ENCODE results near the gene EYA2. TPM values are rescaled to one million over a fixed set of nuclear protein-coding genes. Genes with fewer than 3 reads are reported as not detected.

The EYA2 gene
- total and polyA plus RNA-seq, 2 experiments from 2014 or later: 0.18 TPM; not detected in 1

DNA sequence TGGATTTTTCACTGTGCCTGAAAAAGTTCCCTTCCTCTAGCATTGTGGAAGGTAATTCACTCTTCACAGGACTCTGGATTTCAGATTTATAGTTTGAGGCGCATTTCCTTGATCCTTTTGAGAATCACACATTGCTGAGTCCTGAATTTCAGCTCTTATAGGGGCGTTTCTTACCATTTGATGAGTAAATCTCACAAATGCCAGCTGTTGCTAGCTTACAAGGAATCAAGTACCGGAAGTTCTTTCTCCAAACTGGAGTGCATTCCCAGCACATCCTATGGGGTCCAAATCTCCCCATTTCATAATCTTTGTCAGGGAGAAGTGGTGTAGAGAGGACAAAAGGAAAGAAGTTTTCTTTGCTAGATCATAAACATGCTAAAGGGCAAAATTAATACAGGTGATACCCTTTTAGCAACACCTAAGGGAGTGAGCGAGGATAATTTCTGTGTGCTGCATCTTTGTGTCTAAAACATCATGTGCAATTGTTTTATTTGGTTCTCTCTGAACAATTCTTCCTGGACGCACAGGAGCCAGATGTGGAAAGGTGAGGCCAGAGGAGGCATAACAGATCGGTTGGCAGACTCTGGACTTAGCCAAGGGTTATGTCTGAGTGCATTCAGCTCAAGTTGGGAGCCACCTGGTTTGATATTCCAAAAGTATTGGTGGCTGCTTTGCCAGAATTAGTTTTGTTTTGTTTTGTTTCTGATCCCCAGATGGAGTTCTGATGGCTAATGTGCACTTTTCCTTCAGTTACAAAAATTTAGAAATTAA, 37.4 kb upstream of the EYA2 start:
- in situ Hi-C loops (cut with MboI): no loop called here
- Histone ChIP-seq H3K27ac (no peak overlapping the region), H4K20me1 (ENCODE audit: insufficient read depth) (no peaks in the 10 kb centered on the region), H3K27me3 (replicated peaks; ENCODE audit: insufficient read depth) (peaks cover 5% of the 10 kb centered on the region; the same call in 1 of the 2 replicates), H3K9me3 (ENCODE audit: low read depth) (no peaks in the 10 kb centered on the region), H3K4me1 (ENCODE audit: insufficient read depth) (no peaks in the 10 kb centered on the region), H3K9me2 (ENCODE audit: insufficient read depth) (no peaks in the 10 kb centered on the region), H3K79me2 (ENCODE audit: insufficient read depth) (no peaks in the 10 kb centered on the region), H2AFZ (peak overlapping the region; percentile 28; the same call in 1 of the 2 replicates), H3K4me3 (no peak overlapping the region), H3K9ac (no peak overlapping the region), H3K36me3 (ENCODE audit: low read depth) (no peaks in the 10 kb centered on the region), H3F3A (ENCODE audit: insufficient read depth) (no peaks in the 10 kb centered on the region), H3K4me2 (ENCODE audit: unreplicated experiment) (no peak overlapping the region)
- peak; percentile 33 for DNase-seq
- TF ChIP-seq EZH2 (IDR thresholded peaks at IDR 0.05; ENCODE audit: insufficient read depth, poor library complexity, severe bottlenecking) (no peak), EZH2phosphoT487 (IDR thresholded peaks at IDR 0.05; ENCODE audit: insufficient read depth, low read depth) (no peak)
- 22 to 24% methylated on average over 6 of the region's 6 CpGs for WGBS, 2 experiments (ENCODE audit: low coverage in 1 of 2, low lambda C conversion rate in 2 of 2, missing lambda C conversion rate in 2 of 2)

- no peaks in the 10 kb centered on the region for H3F3A ChIP-seq (ENCODE audit: insufficient read depth)
- H3K4me2 ChIP-seq (ENCODE audit: unreplicated experiment): no peak overlapping the region
- H3K9ac ChIP-seq: no peak overlapping the region
- peaks cover 4% of the 10 kb centered on the region for H3K9me3 ChIP-seq (ENCODE audit: low read depth)
- no peaks in the 10 kb centered on the region for H4K20me1 ChIP-seq (ENCODE audit: insufficient read depth)
- in situ Hi-C loops (cut with MboI): no loop called here
- DNase-seq: no peak
- 0 out of 2 replicates have a peak, but pooled peaks cover 21% of the 10 kb centered on the region for H3K27me3 ChIP-seq (replicated peaks; ENCODE audit: insufficient read depth)
- 86% methylated on average over 4 of the region's 4 CpGs for WGBS, 2 experiments (ENCODE audit: low coverage in 1 of 2, low lambda C conversion rate in 2 of 2, missing lambda C conversion rate in 2 of 2)
- no peaks in the 10 kb centered on the region for H3K36me3 ChIP-seq (ENCODE audit: low read depth)
- no peaks in the 10 kb centered on the region for H3K9me2 ChIP-seq (ENCODE audit: insufficient read depth)
- H3K4me3 ChIP-seq: no peak overlapping the region
- no peaks in the 10 kb centered on the region for H3K79me2 ChIP-seq (ENCODE audit: insufficient read depth)
- H3K27ac ChIP-seq: no peak overlapping the region
- H2AFZ ChIP-seq: no peak overlapping the region
- no peaks in the 10 kb centered on the region for H3K4me1 ChIP-seq (ENCODE audit: insufficient read depth)
- no peak for TF ChIP-seq EZH2 (IDR thresholded peaks at IDR 0.05; ENCODE audit: insufficient read depth, poor library complexity, severe bottlenecking)
- no peak for TF ChIP-seq EZH2phosphoT487 (IDR thresholded peaks at IDR 0.05; ENCODE audit: insufficient read depth, low read depth)
These were observed 28.8 kb upstream of the EYA2 start for GRCh38 chr20:46865824-46866223.

- H3K9me3 ChIP-seq (ENCODE audit: low read depth): peaks cover 4% of the 10 kb centered on the region
- no peaks in the 10 kb centered on the region for H3F3A ChIP-seq (ENCODE audit: insufficient read depth)
- no peak overlapping the region for H3K4me2 ChIP-seq (ENCODE audit: unreplicated experiment)
- in situ Hi-C loops (cut with MboI): no loop called here
- H3K36me3 ChIP-seq (ENCODE audit: low read depth): no peaks in the 10 kb centered on the region
- no peaks in the 10 kb centered on the region for H3K9me2 ChIP-seq (ENCODE audit: insufficient read depth)
- no peak overlapping the region for H3K27ac ChIP-seq
- 15 to 28% methylated on average over 1 of the region's 1 CpG for whole genome bisulfite sequencing, 2 experiments (ENCODE audit: low coverage in 1 of 2, low lambda C conversion rate in 2 of 2, missing lambda C conversion rate in 2 of 2)
- H3K79me2 ChIP-seq (ENCODE audit: insufficient read depth): no peaks in the 10 kb centered on the region
- no peaks in the 10 kb centered on the region for H4K20me1 ChIP-seq (ENCODE audit: insufficient read depth)
- no peak for DNase-seq
- no peak overlapping the region for H2AFZ ChIP-seq
- H3K4me3 ChIP-seq: no peak overlapping the region
- 0 out of 2 replicates have a peak, but pooled peaks cover 17% of the 10 kb centered on the region for H3K27me3 ChIP-seq (replicated peaks; ENCODE audit: insufficient read depth)
- no peaks in the 10 kb centered on the region for H3K4me1 ChIP-seq (ENCODE audit: insufficient read depth)
- no peak overlapping the region for H3K9ac ChIP-seq
- TF ChIP-seq EZH2 (IDR thresholded peaks at IDR 0.05; ENCODE audit: insufficient read depth, poor library complexity, severe bottlenecking) (no peak), EZH2phosphoT487 (IDR thresholded peaks at IDR 0.05; ENCODE audit: insufficient read depth, low read depth) (no peak)
These were observed 24.6 kb upstream of the EYA2 start for GRCh38 chr20:46870041-46870440.

GRCh38 chr20:46872328-46873211, 22.1 kb upstream of the EYA2 start:
- Histone ChIP-seq H3F3A (ENCODE audit: insufficient read depth) (no peaks in the 10 kb centered on the region), H3K27ac (no peak overlapping the region), H3K4me1 (ENCODE audit: insufficient read depth) (no peaks in the 10 kb centered on the region), H2AFZ (peak overlapping the region; percentile 63), H3K9me2 (ENCODE audit: insufficient read depth) (no peaks in the 10 kb centered on the region), H3K36me3 (ENCODE audit: low read depth) (no peaks in the 10 kb centered on the region), H3K79me2 (ENCODE audit: insufficient read depth) (no peaks in the 10 kb centered on the region), H3K4me3 (peak overlapping the region; percentile 17), H3K4me2 (ENCODE audit: unreplicated experiment) (no peak overlapping the region), H4K20me1 (ENCODE audit: insufficient read depth) (no peaks in the 10 kb centered on the region), H3K9ac (no peak overlapping the region), H3K27me3 (replicated peaks; ENCODE audit: insufficient read depth) (0 out of 2 replicates have a peak, but pooled peaks cover 16% of the 10 kb centered on the region), H3K9me3 (ENCODE audit: low read depth) (peaks cover 4% of the 10 kb centered on the region)
- WGBS, 2 experiments (ENCODE audit: low coverage in 1 of 2, low lambda C conversion rate in 2 of 2, missing lambda C conversion rate in 2 of 2): 49 to 50% methylated on average over 13 of the region's 13 CpGs
- in situ Hi-C loops (cut with MboI): no loop called here
- no peak for TF ChIP-seq EZH2 (IDR thresholded peaks at IDR 0.05; ENCODE audit: insufficient read depth, poor library complexity, severe bottlenecking)
- TF ChIP-seq EZH2phosphoT487 (IDR thresholded peaks at IDR 0.05; ENCODE audit: insufficient read depth, low read depth): no peak
- DNase-seq: peak; percentile 21

Data from GM23248 (cell line).